ENCODE results near the gene BTG4. TPM values are rescaled to one million over a fixed set of nuclear protein-coding genes. Genes with fewer than 3 reads are reported as not detected.

BTG4 gene
- total and polyA plus RNA-seq, 2 experiments from 2014 or later: 0.21 to 0.31 TPM

- ATAC-seq (no peak), DNase-seq (ENCODE audit: low spot score) (no peak)
- Mint-ChIP-seq H3K27me3 (ENCODE audit: insufficient read depth, low read depth, poor library complexity) (peaks cover 9% of the 10 kb centered on the region), H3K4me1 (peaks cover 14% of the 10 kb centered on the region), H3K36me3 (ENCODE audit: low read depth) (no peaks in the 10 kb centered on the region; the same call in 2 of the 3 replicates), H3K9me3 (no peaks in the 10 kb centered on the region), H3K4me3 (no peak overlapping the region), H3K27ac (no peak overlapping the region)
- Histone ChIP-seq H3K27ac (ENCODE audit: low read depth) (no peak overlapping the region), H3K36me3 (ENCODE audit: insufficient read depth) (no peaks in the 10 kb centered on the region), H3F3A (replicated peaks; ENCODE audit: low read depth) (no peaks in the 10 kb centered on the region), H3K4me1 (ENCODE audit: insufficient read depth) (no peaks in the 10 kb centered on the region), H2AFZ (no peak overlapping the region), H3K4me3 (no peak overlapping the region), H3K4me2 (no peak overlapping the region), H3K9me2 (ENCODE audit: insufficient read depth) (no peaks in the 10 kb centered on the region), H4K20me1 (replicated peaks; ENCODE audit: insufficient read depth) (no peaks in the 10 kb centered on the region), H3K79me2 (replicated peaks; ENCODE audit: insufficient read depth) (no peaks in the 10 kb centered on the region), H3K27me3 (ENCODE audit: insufficient read depth) (no peaks in the 10 kb centered on the region)
- TF ChIP-seq REST (IDR thresholded peaks at IDR 0.05; ENCODE audit: unreplicated experiment): no peak
- no peak for TF ChIP-seq JUNB (IDR thresholded peaks at IDR 0.05; ENCODE audit: unreplicated experiment)
- no peak for TF ChIP-seq EZH2 (IDR thresholded peaks at IDR 0.05; ENCODE audit: low read depth, unreplicated experiment)
- no peak for TF ChIP-seq CTCF (conservative IDR thresholded peaks at IDR 0.05; ENCODE audit: low read depth in 2 of 2)
- TF ChIP-seq ZNF331 (CRISPR knock-in tag; IDR thresholded peaks at IDR 0.05; ENCODE audit: low read depth): no peak
- TF ChIP-seq NANOG (IDR thresholded peaks at IDR 0.05; ENCODE audit: borderline replicate concordance): no peak
- no peak for TF ChIP-seq POLR2AphosphoS5 (IDR thresholded peaks at IDR 0.05; ENCODE audit: low read depth)
- TF ChIP-seq CREB1 (CRISPR knock-in tag; IDR thresholded peaks at IDR 0.05; ENCODE audit: low read depth): no peak
- no peak for TF ChIP-seq ZNF462 (CRISPR knock-in tag; IDR thresholded peaks at IDR 0.05)
- TF ChIP-seq STAT1 (IDR thresholded peaks at IDR 0.05; ENCODE audit: unreplicated experiment): no peak
- TF ChIP-seq ZNF114 (CRISPR knock-in tag; IDR thresholded peaks at IDR 0.05): no peak
Measured at GRCh38 chr11:111456086-111456858, 55.9 kb downstream of the BTG4 start.

Measured in GM23338 (cell line).